ENCODE results near the gene ASPHD1. TPM values are rescaled to one million over a fixed set of nuclear protein-coding genes. Genes with fewer than 3 reads are reported as not detected.
"Not testable (repeated sequence)": the region's sequence is repeated elsewhere in the genome, so short reads cannot be mapped to it uniquely, and the experiment has no call there.

The ASPHD1 gene
- total RNA-seq, 1 donor from 2014 or later, result 5.0 TPM

DNA sequence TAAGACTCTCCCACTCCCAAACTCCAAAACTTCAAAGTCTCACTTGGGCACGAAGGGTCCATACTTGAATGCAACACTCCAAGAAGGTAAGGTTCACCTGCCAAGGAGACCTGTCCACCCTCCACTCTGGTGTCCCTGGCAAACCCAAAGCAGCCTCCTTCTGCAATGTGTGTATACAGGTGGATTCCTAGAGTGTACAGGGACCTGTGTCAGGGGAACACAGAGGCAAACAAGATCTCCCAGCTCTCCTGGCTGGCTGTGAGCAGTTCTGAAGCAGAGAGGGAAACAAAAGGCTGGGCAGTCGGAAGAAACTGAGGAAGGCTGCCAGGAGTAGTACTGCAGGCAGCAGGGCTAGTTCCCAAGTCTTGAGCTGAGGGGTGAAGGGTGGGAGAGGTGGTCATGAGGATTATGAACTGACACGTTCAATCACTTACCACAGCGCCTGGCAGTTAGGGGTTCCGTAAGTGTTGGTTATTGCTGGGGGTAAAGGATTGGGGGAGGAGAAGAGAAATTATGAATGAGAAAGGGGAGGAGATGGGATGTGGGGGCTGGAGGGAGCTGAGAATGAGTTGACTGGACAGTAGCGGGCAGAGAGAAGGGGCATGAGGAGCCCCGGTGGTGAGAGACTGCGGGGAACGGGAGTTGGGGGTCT lies 24.9 kb downstream of the ASPHD1 start:
- intact Hi-C loops (cut with DNase I), result loop anchor here (10.0 kb wide), 1 partner anchor 80 kb away; no protein-coding TSS in a partner anchor
- DNase-seq (ENCODE audit: low spot score) (no peak), ATAC-seq (no peak)

DNA sequence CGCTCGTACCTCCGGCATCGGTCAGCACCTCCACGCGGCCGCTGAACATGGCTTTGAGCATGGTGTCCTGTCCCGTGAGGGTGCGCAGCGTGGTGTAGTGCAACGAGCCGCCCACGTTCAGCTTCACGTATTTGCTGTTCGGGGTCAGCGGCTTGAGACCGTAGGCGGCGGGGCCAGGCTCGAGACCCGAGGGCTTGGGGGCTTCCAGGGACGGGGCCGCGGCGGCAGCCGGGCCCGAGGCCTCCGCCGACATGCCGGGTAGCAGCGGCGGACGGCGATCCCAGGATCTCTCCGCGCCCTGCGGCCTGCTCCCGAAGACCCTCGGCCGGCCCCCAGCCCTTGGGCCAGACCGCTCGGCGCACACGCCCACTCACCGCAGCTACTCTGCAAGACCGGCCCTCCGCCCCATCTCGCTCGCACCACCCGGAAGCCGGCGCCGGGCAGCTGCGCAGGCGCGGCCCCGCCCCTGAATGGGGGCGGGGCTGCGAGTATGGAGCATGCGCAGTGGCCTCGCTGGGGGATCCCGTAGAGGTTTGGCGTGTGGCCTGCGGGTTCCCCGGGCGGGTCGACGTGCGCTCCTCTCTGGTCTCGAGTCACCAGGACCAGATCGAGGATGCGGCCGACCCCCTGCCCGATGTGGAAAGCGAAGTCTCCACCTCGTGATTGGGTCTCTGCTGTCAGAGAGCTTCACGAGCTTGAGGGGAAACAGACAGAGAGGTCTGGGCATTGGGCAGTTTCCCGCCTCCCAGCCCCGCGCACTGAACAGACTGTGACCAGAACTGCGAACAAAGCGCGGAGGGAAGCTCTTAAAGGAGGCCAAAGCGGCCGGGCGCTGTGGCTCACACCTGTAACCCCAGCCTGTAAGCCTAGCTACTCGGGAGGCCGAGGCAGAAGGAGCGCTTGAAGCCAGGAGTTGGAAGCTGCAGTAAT lies 25.8 kb downstream of the ASPHD1 start, which contains the start of gene KCTD13:
Gene KCTD13 (minus strand): TSS at position 446 of the 930 bp plus-strand sequence. CDS start 193 bp downstream, at position 253.
- intact Hi-C loops (cut with DNase I), result loop anchor here (10.0 kb wide), 1 partner anchor 79 kb away; no protein-coding TSS in a partner anchor
- peak; percentile 91 for DNase-seq (ENCODE audit: low spot score)
- peak; percentile 99 for ATAC-seq

DNA sequence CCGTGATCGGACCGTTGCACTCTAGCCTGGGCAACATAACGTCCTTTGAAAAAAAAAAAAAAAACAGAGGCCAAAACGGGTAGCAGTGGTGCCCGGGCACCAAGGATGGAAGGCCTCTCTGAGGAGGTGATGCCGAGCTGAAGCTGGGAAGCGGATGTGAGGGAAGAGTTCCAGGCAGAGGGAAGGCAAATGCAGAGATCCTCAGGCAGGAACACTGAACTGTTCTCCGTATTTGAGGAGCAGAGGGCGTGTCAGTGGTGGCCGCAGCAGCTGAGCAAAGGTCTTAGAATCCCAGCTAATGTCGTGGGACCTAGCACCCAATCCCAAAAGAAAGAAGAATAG lies 26.4 kb downstream of the ASPHD1 start:
- peak; percentile 74 for ATAC-seq
- intact Hi-C loops (cut with DNase I), result loop anchor here (10.0 kb wide), 1 partner anchor 78 kb away; no protein-coding TSS in a partner anchor
- no peak for DNase-seq (ENCODE audit: low spot score)

DNA sequence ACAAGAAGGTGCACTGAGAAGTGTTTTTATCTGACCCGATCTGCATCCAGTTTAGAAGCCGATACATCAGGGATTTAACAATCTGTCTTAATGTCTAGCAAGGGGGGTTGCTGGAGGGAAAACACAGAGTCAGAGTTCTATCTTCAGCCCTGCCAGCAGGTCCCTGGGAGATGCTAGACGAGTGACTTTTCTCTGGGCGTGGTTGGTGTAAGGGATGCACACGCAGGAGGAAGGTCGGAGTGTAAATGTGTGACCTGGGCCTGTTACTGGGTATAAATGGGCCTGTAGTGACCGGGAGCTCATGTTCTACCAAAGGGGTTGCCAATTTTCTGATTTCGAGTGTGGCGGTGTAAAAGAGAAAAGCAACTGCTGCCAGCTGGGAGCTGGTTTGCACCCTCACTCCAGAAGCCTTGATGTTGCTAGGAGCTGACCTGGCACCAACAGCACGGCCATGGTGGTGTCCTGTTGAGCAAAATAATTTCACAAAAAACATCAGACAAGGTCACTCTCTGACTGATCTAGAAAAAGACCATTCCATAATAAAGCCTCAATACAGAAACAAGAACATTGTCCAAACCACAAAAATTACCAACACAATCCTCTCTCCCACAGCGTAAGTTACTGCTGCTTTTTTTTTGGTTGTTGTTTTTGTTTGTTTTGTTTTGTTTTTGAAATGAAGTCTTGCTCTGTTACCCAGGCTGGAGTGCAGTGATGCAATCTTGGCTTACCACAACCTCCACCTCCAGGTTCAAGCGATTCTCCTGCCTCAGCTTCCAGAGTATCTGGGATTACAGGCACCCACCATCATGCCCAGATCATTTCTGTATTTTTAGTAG lies 27.0 kb downstream of the ASPHD1 start:
- DNase-seq (ENCODE audit: low spot score) (no peak), ATAC-seq (no peak)
- intact Hi-C loops (cut with DNase I), result loop anchor here (10.0 kb wide), 1 partner anchor 78 kb away; no protein-coding TSS in a partner anchor

DNA sequence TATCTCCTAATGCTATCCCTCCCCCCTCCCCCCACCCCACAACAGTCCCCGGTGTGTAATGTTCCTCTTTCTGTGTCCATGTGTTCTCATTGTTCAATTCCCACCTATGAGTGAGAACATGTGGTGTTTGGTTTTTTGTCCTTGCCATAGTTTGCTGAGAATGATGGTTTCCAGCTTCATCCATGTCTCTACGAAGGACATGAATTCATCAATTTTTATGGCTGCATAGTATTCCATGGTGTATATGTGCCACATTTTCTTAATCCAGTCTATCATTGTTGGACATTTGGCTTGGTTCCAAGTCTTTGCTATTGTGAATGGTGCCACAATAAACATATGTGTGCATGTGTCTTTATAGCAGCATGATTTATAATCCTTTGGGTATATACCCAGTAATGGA lies 31.5 kb downstream of the ASPHD1 start:
- intact Hi-C loops (cut with DNase I); DNase-seq (ENCODE audit: low spot score); ATAC-seq: not testable (repeated sequence)

DNA sequence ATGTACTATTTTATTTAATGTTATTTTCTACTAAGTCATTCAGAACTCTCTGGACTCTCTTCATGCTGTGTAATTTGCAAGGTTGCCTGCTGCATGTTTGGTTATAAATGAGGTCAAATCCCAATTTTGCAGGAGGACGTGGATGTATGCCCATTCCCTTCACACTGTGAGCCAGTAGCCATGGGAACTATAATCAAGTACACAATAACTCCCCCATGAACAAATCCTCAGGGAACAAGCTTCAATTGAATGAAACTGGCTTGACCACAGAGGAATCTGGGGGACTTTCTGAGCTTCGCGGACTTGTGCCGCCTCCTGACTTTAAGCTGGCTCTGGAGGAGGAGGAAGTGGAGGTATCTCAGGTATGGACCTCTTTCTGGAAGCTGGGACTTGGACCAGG lies 40.4 kb downstream of the ASPHD1 start:
- ATAC-seq (no peak), DNase-seq (ENCODE audit: low spot score) (no peak)
- intact Hi-C loops (cut with DNase I), result no loop called here

DNA sequence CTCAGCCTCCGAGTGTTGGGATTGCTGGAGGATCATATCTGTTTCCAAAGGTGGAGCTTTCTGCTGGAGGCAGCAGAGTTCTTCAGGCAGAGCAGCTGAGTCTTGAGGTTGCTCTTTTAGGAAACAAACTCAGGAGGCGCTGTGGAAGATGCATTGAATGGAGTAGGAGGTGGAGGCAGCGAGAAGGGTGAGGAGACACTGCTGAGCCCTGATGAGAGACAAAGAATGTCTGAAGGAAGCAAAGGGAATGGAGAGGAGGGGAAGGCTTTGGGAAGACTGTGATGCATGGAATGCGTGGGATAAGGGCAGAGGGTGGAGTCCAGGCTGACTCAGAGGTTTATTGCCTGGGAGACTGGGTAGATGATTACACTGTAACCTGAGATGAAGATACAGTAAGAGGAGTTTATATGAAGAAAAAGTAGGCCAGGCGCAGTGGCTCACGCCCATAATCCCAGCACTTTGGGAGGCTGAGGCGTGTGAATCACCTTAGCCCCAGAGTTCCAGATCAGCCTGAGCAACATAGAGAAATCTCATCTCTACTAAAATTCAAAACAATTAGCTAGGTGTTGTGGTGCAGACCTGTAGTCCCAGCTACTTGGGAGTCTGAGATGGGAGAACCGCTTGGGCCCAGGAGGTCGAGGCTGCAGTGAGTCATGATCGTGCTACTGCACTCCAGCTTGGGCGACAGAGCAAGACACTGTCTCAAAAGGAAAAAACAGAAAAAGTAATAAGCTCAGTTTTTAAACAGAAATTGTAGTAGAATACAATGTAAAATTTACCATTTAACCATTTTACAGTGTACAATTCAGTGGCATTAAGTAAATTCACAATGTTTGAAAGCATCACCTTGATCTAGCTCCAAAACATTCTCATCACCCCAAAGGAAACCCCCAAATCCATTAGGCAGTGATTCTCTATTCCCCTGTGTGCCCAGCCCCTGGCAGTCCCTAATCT lies 43.8 kb downstream of the ASPHD1 start:
- ATAC-seq (peak; percentile 50), DNase-seq (ENCODE audit: low spot score) (no peak)
- intact Hi-C loops (cut with DNase I), result no loop called here

DNA sequence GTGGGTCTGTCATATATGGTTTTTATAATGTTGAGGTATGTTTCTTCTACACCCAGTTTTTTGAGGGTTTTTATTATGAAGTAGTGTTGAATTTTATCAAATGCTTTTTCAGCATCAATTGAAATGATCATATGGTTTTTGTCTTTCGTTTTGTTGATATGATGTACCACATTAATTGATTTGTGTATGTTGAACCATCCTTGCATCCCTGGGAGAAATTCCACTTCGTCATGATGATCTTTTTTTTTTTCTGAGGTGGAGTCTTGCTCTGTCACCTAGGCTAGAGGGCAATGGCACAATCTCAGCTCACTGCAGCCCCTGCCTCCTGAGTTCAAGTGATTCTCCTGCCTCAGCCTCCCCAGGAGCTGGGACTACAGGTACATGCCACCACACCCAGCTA lies 47.6 kb downstream of the ASPHD1 start:
- ATAC-seq, result no peak
- intact Hi-C loops (cut with DNase I), result no loop called here
- no peak for DNase-seq (ENCODE audit: low spot score)

DNA sequence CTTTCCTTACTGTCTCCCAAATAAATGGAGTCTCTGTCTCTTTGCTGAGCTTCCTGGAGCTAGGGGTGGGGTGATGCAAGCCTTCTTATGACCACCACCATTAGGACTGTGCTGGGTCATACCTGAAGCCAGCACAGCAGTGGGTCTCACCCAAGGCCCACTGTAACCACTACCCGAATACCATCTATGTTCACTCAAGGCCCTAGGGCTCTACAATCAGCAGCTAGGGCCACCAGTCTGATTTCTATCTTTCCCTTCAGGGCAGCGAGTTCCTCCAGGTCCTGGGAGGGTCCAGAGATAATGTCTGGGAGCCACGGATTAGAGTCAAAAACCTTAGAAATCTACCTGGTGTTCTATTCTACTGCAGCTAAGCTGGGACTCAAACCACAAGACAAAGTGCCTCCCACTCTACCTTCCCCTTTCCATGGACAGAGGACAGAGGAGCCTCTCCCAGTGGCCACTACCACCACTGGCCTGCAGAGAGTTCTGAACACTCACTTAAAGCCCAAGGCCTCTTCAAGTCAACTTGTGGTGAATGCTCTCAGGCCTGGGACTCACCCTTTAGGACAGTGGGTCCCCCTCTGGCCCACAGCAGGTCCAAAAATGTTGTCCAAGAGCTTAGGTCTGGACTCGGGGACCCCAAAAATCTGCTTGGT lies 50.6 kb downstream of the ASPHD1 start:
- intact Hi-C loops (cut with DNase I), result no loop called here
- ATAC-seq (no peak), DNase-seq (ENCODE audit: low spot score) (no peak)

DNA sequence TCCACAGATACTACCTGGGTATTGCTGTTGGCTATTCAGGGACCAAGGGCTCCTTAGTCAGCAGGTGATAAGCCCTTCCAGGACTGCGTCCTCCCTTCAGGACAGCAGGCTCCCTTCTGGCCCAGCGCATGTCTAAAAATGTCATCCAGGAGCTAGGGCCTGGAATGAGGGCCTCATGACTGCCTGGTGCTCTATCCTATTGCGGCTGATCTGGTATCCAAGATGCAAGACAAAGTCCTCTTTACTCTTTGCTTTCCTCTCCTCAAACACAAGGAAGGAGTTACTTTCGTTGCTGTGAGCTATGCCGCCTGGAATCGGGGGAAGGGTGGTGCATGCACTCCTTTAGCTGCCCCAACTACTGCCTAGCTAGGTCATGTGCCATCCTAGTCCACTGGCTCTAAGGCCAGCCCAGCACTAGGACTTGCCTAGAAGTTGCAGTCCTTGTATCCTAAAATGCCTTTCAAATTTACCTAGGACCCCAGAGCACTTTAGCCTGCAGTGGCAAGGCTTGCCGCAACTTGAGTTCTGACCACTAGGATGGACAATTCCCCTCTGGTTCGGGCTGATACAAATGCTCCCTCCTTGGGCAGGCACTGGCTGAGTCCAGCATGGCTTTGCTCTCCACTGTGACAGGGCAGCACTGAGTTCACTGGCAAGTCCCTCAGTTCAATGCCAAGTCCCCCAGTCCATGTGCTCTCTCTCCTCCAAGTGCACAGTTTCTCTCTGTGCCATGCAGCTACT lies 51.5 kb downstream of the ASPHD1 start:
- DNase-seq (ENCODE audit: low spot score), result no peak
- no peak for ATAC-seq
- intact Hi-C loops (cut with DNase I), result no loop called here

Other genes starting within 250 kb of the ASPHD1 start
- 5.4 TPM for gene SPN, start 237.2 kb upstream of the ASPHD1 start, total RNA-seq
- 26.3 TPM for gene QPRT, start 221.3 kb upstream of the ASPHD1 start, total RNA-seq
- 2.2 TPM for gene C16orf54, start 154.5 kb upstream of the ASPHD1 start, total RNA-seq
- not detected for gene ZG16, start 122.2 kb upstream of the ASPHD1 start, total RNA-seq
- 16.9 TPM for gene KIF22, start 109.7 kb upstream of the ASPHD1 start, total RNA-seq
- 123 TPM for gene MAZ, start 94.0 kb upstream of the ASPHD1 start, total RNA-seq
- 26.3 TPM for gene PRRT2, start 88.3 kb upstream of the ASPHD1 start, total RNA-seq
- 29.7 TPM for gene PAGR1, start 84.3 kb upstream of the ASPHD1 start, total RNA-seq
- 123 TPM for gene MVP, start 80.0 kb upstream of the ASPHD1 start, total RNA-seq
- gene CDIPT, start 37.3 kb upstream of the ASPHD1 start, total RNA-seq, result 58.4 TPM
- 3.1 TPM for gene SEZ6L2, start 938 bp upstream of the ASPHD1 start, total RNA-seq
- 30.4 TPM for gene KCTD13, start 25.7 kb downstream of the ASPHD1 start, total RNA-seq
- gene TMEM219, start 61.6 kb downstream of the ASPHD1 start, total RNA-seq, result 82.4 TPM
- 51.8 TPM for gene TAOK2, start 73.4 kb downstream of the ASPHD1 start, total RNA-seq
- 11.1 TPM for gene HIRIP3, start 95.1 kb downstream of the ASPHD1 start, total RNA-seq
- 59.2 TPM for gene INO80E, start 95.8 kb downstream of the ASPHD1 start, total RNA-seq
- 0.67 TPM for gene DOC2A, start 110.5 kb downstream of the ASPHD1 start, total RNA-seq
- gene C16orf92, start 122.7 kb downstream of the ASPHD1 start, total RNA-seq, result not detected
- not detected for gene TLCD3B, start 130.8 kb downstream of the ASPHD1 start, total RNA-seq
- gene ALDOA, start 165.3 kb downstream of the ASPHD1 start, total RNA-seq, result 600 TPM
- gene PPP4C, start 175.5 kb downstream of the ASPHD1 start, total RNA-seq, result 41.2 TPM
- gene TBX6, start 191.4 kb downstream of the ASPHD1 start, total RNA-seq, result 1.7 TPM
- 96.4 TPM for gene YPEL3, start 195.7 kb downstream of the ASPHD1 start, total RNA-seq
- 17.1 TPM for gene GDPD3, start 213.0 kb downstream of the ASPHD1 start, total RNA-seq
- 136 TPM for gene MAPK3, start 222.7 kb downstream of the ASPHD1 start, total RNA-seq